GM21529 (cell line): Measurements from ENCODE around the gene HIPK2.

ENCODE experiments used
- ATAC-seq: cut with Tn5 transposase; IDR thresholded peaks from one replicate; pipeline ENCODE4 v1.9.1; 2021; ENCODE audit not compliant: unreplicated experiment

The HIPK2 gene

DNA sequence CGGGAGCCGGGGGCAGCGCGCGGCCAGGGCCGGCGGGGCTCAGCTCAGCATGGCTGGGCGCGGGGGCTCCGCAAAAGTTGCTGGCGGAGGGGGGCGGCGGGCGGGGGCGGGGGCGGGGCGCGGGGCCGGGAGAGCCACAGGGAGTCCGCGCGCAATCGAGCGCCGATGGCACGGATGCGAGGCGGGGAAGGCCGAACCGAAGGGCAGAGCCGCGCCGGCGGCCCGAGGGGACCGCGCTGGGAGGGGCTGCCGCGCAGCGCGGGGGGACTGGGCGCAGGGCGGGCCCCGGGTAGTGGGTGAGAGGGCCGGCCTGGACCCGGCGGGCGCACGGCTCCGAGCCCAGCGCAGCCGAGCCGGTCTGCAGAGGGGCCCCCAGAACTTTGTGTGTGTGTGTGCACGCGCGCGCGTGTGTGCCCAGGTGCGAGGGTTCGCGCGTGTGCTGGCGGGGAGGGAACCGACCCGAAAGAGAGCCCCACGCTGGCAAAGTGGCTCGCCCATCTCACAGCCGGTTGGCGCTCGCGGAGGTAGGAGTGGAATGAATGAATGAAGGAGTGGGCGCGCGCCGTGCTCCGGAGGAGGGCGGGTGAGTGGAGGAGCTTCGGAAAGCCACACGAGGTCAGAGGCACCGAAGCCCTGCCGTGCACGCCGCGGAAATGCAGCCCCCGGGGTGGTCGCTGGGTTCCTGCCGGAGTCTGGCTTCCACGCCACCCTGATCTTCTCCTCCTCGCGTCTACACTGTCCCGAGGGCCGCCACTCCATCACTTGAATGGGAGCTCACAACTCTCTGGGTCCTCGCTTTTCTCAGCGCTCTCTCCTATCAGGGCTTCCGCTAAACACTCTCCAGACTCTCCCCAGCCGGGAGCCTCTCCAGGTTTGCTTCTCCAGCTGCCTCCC, at the start of gene HIPK2:
TSS of gene HIPK2 (minus strand) at position 51 of the 894 bp plus-strand sequence. CDS start 375 bp downstream, outside the sequence.
- peak; percentile 56 for ATAC-seq

DNA sequence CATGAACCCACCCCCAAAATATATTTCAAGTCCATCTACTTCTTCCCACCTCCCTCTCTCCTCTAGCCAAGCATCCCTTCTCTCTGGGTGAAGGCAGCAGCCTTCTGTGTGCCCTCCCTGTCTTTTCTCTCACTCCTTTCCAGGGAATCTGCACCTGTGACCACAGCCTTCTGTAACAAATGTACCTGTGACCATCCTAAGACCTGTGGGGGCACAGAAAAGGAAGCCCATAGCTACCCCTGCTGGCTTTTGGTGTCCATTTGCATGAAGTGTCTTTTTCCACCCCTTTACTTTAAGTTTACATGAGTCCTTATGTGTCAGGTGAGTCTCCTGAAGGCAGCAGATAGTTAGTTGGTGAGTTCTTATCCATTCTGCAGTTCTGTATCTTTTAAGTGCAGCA, 49.2 kb upstream of the HIPK2 start:
- ATAC-seq, result no peak

DNA sequence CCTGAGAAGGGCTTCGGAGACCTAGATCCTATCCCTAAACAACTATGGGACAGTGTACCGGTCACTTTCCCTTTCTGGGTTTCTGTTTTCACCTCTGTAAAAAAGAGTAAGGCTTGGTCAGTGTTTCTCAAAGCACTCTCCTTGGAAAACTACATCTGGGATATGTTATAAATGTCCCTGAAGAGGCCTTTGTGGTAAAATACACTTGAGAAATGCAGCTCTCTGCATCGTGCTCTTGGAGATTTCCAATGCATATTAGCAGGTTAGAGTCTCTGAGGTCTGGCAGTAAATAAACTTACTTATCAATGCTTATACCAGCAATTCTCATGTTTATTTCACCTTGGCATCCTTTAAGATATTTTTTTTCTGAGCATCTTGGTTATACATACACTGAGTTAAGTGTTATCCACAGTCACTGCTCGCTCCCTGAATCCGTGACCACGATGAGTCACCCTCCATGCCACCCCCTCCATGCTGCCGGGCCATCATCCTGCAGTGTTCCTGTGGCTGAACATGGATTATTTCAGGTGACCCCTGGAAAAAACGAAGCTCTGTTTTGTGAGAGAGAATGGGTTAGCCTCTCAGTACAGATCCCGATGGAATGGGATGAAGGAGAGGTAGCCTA, 48.0 kb upstream of the HIPK2 start:
- ATAC-seq, result no peak

DNA sequence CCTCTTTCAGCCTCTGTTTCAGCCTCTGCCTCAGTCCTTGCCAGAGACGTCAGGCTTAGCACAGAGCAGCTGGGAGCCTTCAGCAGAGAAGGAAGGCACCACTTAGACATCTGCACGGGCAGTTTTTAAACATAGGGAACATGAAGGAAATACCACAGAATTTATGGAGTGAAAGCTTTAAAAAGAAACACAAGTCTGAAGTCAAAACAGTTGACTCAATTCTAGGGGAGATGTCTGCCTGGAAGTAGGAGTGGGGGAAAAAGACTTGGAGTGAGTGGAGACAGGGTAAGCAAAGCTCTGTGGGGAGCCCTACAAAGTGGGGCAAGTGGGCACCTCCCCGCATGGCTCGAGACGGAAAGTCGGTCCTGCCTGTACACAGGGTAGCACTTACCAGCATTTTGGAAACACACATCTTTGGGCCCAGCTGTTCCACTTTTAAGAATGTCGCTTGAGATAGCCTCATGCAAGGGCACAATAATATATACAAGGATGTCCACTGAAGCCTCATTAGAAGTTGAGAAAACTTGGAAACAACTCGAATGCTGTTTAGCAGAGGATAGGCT, 46.2 kb upstream of the HIPK2 start:
- no peak for ATAC-seq

DNA sequence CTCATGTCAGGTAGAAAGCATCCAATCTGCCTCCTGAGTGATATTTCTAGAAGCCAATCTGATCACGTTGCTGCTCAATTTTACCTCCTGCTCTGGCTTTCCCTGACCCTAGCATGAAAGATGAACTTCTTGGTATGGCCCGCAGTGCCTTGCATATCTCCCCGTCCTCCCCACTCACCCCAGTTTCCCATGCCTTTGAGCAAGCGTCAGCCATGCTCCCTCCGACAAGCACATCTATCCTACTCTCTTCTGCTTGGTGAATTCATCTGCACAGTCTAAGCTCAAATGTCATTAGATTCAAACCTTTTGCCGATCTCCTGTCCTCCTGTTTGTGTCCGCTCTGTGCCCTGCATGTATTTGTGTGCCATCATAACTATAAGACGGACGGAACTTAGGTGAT, 45.1 kb upstream of the HIPK2 start:
- ATAC-seq, result no peak

DNA sequence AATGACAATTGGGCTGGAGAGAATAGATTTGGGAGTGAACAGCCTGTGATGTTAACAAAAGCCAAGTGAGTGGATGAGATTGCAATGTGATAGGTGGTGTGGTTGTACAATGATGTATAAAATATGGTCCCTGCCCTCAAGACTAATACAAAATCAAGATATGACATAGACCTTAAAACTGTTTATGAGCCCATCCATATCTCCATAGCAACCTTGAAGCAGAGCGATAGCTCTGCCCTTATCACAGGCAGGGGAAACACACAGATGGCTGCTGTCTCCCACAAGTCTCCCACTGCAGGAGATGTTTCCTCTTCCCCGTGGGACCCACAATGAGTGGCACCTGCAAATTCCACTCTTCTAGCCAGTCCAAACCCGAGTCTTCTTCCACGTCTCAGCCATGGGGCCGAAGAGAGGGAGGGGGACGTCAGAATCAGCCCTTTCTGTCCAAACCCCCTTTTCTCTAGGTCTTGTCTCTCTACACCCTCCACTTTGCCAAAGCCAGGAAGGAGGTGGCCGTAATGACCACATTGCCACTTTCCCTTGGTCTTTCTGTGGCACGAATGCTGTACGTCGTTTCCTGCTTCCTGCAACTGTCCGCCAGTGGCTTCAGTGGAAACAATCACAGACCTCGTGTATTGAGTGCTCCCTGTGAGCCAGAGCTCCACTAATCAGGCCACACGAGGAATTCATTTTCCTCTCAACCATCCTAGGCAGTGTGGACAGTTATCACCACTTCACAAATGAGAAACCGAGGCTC, 43.7 kb upstream of the HIPK2 start:
- ATAC-seq, result no peak

DNA sequence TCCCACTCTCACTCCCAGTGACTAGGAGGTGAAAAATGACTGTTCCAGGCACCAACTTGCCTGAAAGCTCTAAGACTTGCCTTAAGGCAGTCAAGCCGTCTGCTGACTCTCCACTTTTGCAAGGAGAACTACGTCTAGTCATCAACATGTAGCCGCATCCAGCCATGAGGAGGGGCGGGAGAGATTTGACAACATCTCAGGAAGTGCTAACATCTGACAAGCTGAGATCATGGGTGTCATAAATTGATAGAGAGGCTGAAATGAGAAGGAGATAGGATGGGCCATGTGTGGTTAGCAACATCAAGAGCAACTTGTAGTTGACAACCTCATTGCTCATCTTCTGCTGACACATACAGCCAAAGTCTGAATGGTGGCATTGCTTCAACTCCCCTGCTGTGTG, 42.3 kb upstream of the HIPK2 start:
- no peak for ATAC-seq

DNA sequence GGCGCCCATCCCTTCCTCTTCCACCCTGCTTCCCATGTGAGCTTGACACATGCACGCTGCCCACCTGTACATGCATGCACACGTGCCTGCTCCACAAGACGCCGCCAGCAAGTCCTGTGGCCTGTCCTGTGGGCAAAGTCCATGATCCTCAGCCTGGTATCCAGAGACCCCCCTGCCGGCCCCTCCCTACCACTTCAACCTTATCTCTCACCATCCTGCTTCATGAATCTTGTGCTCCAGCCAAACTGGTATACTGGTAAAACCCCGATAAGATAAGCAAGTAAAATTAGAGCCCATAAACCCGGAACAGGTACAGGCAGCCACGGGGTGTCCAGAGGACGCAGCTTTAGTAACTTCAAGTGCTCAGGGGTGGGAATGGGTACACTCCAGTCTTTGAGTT, 39.5 kb upstream of the HIPK2 start:
- no peak for ATAC-seq

DNA sequence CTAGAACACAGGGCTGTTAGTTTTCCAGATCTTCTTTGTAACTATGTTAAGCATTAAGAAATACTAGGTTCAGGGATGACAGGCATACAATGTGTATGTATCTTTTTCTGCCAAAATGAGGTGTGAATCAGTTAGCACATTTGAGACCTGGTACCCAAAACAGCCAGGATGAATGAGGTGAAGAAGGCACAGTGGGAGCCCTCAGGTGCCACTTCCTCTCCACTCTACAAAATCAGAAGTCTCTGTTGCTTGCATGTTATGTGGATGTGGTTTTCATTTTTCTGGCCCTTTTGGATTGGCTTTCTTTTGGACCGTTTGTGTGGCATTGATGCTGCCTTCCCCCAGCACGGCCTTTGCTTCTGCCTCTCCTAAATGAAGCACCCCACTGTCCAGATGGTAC, 35.9 kb upstream of the HIPK2 start:
- ATAC-seq, result no peak

DNA sequence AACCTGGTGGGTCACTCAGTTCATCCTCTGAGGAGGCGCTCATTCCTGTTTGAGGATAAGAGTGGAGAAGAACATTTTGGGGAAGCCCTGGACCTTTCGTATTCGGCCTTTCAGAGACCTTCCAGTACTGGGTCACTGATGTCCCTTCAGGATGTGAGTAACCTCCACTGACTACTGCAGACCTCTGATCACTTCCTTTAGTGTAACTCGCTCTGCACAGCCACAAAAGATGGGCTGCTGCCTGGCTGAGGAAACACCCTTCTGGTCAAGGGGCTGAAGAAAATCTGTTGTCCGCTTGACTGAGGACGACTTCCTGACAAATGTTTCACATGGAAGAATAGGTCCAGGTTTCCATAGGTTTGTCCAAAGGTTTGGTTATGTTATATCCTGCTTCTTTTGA, 35.4 kb upstream of the HIPK2 start:
- ATAC-seq, result no peak

DNA sequence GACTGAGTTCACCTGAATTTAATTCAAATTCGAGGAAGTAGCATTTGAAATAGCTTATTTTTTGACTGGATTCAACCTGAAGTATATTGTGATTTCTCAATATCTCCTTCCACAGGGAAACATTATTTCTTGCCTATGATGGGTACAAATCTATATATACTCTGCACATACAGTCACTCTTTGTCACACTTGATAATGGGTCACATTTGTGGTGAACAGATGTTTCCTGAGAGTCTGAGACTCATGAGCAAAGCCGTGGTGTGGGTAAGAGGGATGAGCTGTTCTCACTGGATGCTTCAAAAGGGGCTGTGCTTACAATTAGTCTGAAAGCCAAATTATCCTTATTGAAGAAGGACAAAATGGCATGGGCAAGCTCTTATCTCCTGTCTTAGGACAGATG, 33.3 kb upstream of the HIPK2 start:
- no peak for ATAC-seq

DNA sequence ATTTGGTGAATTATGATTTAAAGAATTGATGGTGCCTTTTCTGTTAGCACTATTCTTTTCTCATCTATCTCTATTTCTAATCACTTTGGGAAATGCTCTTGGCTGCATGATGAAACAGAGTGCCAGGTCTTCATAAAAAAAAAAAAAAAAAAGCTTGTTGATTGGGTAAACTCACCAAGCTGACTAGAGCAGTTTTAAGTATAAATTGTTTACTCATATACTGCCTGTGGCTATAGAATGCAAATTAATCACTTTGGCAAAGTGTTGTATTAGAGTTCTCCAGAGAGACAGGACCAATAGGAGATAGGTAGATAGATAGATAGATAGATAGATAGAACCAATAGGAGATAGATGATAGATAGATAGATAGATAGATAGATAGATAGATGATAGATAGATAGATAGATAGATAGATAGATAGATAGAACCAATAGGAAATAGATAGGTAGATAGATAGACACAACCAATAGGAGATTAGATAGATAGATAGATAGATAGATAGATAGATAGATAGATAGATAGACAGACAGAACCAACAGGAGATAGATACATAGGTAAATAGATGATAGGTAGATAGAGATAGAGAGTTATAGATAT, 31.1 kb upstream of the HIPK2 start:
- ATAC-seq, result no peak

DNA sequence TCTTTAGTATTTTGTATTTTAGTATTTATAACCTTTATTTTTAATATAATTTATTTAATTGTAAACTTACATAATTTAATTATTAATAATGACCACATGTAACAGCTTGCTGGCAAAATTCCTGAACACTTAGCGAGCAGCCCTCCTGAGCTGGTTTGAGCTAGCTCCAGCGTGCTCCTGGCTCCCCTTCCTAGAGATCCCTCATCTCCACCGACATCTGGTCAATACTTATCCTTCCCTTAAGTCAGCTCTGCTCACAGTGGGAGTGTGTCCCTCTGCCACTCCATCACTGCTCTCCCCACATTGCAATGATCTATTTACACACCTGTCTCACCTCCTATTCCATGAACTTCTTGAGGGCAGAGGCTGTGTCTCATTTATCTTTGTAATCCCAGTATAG, 30.6 kb upstream of the HIPK2 start:
- no peak for ATAC-seq

DNA sequence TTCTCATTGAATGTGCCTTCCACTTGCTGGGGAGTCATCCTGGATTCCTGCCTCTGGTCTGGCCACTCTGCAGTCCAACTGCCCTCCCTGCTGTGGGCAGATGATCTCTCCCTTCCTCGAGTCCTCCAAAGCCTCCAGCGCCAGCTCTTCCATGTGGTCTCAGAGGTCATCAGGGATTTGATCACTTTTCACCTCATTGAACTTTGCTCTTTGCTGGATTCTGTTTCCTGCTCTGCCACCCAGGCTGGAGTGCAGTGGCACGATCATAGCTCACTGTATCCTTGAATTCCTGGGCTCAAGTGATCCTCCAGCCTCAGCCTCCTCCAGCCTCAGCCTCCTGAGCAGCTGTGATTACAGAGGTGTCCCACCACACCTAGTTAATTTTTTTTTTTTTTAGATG, 29.2 kb upstream of the HIPK2 start:
- no peak for ATAC-seq

DNA sequence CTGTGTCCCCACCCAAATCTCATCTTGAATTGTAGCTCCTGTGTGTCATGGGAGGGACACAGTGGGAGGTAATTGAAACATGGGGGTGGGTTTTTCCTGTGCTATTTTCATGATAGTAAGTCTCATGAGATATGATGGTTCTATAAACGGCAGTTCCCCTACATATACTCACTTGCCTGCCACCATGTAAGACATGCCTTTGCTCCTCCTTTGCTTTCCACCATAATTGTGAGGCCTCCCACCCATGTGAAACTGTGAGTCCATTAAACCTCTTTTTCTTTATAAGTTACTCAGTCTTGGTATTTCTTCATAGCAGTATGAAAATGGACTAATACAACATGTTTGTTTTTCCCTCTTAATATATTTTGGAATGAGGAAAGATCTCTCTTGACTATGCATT, 26.8 kb upstream of the HIPK2 start:
- no peak for ATAC-seq

DNA sequence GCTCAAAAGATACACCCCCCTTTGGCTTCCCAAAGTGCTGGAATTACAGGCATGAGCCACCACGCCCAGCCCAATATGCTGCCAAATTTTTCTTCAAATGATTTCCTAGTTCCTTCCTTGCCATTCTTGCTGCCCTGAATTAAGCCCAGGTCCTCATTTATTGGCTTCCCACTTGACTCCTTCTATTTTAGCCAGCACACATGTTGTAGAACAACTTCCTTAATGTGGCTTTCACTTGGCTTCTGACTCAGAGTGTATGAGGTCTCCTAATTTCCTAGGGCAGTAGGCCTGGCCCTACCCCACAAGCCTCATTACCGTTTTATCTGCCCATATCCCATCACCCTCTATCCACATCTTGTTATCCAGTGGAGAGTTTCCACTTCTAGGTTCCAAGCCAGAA, 21.8 kb upstream of the HIPK2 start:
- ATAC-seq, result peak; percentile 57

DNA sequence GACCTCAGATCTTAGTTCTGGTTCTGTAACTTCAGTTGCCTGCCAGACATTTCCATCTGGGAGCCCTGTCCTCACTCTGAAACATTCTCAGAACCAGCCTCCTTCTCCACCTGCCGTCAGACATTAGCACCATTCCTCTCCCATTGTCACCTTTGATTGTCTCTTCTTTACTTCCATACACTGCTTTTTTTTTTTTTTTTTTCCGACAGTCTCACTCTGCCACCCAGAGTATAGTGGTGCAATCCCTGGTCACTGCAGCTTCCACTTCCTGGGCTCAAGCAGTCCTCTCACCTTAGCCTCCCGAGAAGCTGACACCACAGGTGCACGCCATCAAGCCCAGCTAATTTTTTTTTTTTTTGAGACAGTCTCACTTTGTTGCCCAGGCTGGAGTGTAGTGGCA, 21.1 kb upstream of the HIPK2 start:
- ATAC-seq, result no peak

DNA sequence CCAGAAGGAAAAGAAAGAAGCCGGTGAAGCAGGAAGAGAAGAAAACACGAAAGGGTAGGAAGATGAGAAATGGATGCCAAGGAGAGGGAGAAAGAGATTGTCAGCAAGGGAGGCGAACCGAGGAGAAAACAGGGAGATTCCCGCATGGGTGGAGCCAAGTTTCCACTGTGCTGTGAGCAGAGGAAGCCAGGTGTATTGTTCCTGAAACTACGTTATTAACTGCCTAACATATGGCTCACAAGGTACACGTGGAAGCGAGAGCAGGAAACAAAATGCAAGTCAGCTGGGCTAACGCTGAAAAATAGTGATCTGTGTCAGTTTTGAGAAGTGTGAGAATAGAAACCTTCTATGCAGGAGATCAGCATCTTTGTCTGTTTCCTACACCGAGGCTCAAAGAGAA, 20.4 kb upstream of the HIPK2 start:
- ATAC-seq, result peak; percentile 83

DNA sequence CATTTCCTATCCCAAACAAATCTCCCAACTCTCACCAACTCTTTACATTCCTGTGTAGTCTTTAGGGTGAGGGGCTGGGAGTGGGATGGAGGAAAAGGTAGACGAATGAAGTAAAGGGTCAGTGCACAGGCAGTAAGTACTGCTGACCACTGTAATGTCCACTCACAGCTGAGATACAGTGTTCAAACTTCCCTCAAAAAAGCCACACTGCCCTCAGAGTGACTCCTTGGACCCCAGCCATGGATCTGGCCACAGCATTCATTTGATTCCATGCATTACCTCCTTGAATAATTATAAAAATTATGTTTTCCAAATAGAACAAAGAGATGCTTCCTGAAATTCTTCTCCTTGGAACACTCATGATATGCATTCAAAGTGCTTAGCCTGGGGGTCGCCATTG, 19.8 kb upstream of the HIPK2 start:
- no peak for ATAC-seq

DNA sequence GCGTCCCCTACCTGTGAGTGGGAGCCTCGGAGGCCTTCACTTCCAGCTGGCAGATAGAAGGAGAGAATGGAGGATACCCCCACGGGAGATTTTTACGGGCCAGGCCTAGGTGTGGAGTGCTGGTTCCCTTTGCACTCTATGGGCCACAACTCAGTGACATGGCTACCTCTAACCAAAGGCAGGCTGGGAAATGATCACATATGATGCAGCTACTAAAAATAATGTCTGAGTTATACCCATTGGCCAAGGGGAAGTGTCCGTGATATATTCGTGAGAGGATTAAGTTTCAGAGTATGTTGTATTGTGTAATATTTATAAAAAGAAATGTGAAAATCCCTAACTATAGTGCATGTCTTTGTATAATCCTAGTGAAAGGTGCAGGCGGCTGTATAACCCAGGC, 13.5 kb upstream of the HIPK2 start:
- ATAC-seq, result no peak

DNA sequence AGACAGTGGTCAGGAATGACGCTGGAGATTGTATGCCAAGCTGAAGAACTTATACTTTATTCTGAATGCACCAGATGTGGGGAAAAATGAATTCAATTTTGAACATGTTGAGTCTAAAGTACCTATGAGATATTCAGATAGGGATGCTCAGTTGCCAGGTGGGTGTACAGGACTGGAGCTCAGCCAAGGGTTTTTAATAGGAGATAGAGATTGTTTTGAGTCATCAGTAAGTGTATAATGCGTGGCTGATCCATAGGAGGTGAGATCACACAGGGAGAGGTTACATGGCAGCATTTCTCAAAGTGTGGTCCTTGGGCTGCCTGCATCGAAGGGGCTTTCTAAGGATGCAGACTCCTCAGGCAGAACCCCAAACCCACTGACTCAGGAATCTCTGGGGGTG, 6.8 kb upstream of the HIPK2 start:
- ATAC-seq, result no peak
